GM19397 (cell line): ENCODE data around the gene CPNE8.
A peak's percentile ranks its signal among the peaks of the same experiment; 100 is the strongest.

Experiments
- ATAC-seq: cut with Tn5 transposase; IDR thresholded peaks from one replicate; pipeline ENCODE4 v1.9.1; 2021; ENCODE audit warnings: mild to moderate bottlenecking, moderate library complexity; ENCODE audit not compliant: unreplicated experiment

Gene CPNE8

DNA sequence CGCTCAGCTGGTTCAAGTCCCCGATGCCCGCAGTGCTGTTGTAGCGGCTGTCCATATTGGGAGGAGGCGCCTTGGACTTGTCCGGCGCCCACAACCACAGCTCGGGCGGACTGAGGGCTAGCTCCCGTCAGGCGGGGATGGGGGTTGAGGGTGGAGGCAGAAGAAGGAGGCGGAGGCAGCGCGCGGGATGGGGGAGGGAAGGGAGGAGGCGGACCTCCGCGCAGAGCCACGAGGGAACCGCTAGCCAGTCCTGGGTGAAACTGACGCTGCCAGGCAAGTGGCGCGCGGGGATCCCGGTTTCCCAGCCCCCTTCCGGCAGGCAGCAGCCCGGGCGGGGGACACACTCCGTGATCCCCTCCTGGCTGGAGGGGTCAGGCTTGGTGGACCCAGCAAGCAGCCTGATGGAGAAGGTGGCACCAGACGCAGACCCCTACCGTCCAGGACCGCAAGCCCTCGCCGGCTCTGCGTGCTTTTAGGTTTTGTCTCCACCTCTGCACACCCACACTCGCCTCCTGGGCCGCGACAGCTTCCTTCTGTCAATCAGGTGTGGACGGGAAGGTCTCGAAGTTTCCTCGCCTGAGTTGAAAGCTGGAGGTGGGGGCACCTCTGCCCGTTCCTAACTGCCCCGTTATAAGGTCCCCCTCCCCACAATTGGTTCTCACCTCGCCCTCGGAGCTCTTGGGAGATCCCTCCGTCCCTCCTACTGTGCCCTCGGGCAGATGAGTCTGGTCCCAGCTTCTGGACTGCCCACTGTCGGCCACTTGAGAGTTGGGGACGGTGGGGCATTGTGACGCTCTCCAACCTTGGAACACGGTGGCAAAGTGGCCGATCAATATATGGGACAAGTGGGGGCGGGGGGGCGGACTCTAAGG lies at the start of gene CPNE8:
Gene CPNE8, minus strand, starts transcription at position 112 of the 872 bp plus-strand sequence. Its CDS starts 57 bp downstream, at position 55.
- peak; percentile 62 for ATAC-seq

DNA sequence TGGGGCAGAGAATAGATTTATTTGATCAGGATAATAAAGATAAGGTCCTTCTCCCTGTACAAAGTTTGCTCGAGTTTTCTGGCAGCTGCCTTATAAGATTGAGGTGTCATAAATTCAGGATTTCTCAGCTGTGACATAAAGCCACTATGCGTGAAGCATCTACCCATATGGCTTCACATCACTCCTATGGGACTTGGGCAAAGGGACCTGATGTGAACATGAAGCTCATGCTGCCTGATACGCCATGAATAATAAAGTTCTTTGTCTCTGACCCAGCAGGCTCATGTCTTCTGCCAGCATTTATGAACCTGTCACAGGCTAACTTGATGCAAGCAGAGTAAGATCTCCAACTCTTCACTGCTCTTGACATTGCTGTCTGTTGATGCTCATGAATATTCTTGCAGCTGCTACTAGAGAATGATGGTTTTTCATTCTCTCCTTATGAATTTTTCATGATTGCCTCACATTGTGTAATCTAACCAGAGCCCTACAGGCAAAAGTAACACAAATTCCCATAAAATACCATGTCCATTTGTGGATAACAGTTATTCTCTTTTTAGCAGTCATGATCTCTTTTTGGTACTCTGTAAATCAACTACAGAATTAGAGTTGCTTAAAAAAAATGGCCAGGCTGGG lies 49.0 kb upstream of the CPNE8 start:
- ATAC-seq = no peak

DNA sequence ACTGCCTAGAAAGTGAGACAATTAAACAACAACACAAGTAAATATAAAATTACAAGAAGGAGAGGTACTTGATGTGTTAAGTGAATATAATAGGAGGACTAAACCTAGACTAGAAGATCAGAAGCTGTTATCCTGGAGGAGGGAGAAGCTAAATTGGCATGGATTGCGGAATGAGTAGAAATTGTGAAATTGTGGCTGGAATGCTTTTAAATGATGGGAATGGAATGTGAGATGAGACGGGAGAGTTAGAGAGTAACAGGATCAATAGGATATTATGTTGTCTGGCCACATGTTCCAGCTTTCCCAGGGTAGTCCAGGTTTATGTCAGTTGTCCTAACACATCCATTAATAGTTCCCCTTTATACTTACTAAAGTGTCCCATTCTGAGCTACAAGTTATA lies 44.0 kb upstream of the CPNE8 start:
- ATAC-seq = no peak

DNA sequence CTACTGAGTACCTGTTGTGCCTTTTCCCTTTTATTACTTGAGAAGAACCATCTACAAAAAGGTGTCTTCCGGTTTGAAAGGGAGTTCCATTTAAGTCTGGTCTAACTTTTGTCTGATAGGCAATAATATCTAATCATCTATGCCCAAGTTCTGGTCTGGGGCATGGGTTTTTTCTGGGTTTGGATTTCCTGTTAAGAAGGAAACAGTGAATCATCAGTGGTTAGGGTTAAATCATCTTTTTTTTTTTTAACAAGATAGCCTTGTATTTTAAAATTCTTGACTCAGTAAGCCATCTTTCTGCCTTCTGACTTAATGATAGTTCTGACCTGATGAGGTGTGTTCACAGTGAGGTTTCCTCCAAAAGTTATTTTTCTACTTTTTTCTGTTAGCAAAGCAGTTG lies 29.3 kb upstream of the CPNE8 start:
- no peak for ATAC-seq

DNA sequence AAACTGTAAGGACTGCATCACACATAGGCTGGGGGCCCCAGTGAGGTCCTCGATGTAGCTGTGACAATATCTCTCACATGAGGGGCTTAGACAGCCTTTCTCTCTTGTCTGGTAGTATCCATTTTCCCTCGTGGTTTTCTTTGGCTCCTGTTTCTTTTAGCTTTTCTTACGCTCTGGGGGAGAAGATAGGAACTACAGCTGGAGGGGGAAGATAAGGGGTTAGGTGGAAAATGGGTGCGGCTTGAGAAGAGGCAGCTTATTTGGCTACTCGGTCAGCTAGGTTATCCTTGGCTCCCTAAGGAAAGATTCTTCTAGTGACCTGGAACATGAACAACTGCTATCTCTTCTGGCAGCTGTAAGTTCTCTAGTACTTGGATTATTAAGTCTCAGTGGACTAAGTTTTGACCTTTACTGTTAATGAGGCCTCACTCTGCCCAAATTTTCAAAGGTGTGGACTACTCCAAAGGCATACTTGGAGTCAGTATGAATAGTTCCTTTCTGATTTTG lies 28.7 kb upstream of the CPNE8 start:
- ATAC-seq = no peak

DNA sequence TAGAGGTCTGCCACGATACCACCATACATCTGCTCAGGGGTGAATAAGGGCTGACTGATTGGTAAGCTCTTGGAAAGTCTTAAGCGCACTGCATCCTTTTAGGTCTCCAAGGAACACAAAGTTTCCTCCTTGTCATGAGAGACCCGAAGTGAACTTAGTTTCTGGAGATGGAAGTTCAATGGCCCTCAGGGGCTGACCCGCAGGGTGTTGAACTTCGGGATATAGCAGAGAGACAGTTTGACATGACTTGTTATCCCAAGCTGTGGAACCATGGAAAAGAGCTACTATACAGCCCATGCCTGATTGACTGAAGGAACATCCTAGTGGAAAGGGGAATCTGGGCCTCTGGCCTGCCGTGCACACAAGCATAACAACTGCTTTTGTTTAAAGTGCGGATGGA lies 26.9 kb upstream of the CPNE8 start:
- no peak for ATAC-seq

DNA sequence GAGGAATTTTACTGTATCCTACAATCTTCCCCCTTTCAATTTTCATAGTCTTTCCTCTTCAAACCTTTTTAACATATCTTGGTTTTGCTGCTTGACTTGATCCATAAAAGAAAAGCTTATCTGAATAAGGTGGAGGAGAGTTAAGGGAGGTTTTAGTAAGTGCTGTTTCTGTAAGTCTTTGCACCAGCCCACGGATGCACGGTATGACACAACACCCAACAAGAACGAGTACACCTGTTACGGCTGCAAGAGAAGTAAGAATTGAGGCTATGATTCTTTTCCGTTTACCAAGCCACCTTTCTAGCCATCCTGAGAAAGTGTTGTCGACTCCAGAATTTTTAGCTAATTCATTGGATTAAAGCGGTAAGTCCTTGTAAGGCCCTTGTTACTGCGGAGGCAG lies 26.1 kb upstream of the CPNE8 start:
- ATAC-seq = no peak

DNA sequence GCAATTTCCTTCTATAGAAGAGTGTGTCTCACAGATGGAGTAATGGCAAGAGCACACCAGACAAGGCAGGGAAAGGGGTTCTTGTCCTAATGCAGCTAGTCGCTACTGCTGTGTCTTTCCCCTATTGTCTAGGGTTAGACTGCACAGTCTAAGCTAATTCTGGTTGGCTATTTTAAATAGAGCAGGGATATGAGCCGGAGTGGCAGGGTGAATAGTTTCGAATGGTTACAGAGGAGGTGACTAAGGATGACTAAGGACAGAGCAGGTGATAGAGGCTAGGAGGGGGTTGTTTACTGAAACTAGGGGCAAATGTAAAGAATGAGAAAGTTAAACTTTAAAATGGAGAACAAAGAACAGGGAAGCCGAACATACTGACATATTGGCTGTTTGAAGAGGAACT lies 25.6 kb upstream of the CPNE8 start:
- no peak for ATAC-seq

DNA sequence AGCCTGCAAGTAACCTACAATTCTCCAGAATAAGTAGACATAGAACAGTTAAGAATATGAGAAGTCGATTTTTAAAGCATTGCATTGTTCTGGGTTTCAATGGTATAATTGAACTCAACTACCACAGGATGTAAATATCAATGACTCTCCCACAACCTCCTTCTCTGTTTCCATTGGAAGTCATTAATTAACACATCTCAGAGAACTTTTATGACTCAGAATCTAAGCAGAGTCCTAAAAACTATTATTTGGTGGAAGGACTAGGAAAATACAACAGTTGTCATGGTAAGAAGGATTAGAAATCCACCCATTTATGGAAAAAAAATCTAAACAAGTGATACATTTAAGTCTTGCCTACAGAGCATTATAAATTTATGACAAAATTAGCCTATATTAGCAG lies 21.1 kb upstream of the CPNE8 start:
- ATAC-seq = no peak

DNA sequence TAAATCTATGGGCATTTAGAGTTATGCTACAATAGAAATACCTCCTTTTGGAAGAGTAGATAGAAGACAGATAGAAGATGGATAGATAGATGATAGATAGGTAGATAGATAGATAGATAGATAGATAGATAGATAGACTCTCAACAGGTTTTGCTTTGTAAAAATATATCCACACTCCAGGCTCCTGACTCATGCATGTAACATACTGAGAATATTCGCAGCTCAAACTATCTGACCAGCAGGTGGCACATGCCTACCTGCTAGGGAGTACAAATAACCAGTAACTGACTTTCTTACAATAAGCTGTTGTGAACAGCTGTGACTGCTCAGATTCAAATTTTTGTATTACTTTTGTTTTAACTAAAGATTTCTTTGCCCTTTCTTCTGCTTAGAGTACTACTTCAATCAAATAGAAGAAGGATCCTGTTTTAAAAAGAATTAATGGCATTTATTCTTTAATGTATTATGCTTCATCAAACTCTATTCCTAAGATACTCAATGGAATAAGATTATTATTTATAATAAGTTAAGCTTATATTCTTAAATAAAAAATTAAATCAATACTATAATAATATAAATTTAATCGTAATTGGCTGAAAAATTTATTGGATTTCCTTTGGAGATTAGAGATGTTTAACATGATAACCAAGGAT lies 15.8 kb upstream of the CPNE8 start:
- ATAC-seq = peak; percentile 99

DNA sequence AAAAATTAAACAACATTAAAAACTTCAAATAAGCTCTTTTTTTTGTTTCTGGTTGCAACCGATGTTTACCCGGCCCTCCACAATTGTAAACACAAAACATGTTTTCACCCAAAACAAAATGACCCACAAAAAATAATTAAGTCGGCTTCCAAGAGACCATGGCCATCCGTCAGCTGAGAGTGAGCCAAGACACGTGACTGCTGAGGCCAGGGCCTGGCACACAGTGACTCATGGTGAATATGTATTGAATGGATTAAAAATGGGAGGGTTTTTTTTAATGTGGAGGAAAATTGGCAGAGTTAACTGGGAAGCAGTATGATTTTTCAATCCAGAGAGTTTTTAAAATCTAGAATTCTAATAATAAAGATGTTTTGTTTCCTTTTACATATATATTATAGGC lies 13.8 kb upstream of the CPNE8 start:
- ATAC-seq = no peak

DNA sequence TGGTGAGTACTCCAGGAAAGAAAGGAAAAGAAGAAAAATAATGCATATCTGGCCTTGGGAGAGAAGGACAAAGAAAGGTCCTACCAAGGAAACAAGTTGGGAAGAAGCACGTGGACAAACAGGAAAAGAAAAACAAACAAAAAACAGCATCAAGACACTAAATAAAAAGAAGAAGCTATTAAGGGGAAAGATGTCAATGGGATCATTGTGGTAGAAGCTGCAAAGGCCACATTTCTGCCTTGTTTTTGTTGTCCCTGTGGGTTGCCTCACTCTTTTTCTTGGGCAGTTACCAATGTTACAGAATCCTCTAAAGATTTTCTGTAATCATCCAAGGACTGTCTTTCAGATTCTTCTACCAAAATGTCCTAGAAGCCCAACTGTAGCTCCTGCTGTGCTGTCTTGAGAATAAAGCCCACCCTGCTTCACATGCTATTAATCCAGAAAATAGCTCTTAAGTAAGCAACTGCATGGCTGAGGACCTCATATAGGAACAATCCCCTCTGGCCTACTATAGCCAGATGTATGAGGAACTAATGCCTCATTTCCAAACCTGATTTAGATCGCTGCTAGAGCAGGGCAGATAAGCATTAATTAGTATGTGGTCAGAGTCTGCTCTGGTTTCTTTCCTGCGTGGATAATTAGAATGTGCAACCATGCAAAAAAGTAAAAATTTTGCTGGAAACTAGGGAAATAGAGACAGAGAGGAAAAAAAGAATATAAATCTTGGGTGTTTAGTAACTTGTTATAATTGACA lies 10.2 kb upstream of the CPNE8 start:
- ATAC-seq = no peak

DNA sequence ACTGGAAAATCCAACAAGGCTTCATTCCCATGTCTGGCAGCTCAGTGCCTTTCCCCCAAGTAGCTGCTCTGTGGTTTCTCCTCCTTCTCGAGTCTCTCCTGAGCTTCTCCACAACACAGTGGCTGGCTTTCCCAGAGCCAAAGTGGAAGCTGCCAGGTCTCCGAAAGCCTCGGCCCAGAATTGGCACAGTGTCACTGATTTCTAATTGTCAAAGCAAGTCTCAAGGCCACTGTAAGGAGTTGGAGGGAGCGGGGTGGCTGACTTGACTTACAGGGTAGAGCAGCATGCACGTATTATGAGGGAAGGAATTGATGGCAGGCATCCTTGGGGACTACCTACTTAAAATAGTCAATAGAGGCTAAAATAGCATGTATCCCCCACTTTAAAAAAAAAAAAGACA lies 6.7 kb upstream of the CPNE8 start:
- no peak for ATAC-seq

DNA sequence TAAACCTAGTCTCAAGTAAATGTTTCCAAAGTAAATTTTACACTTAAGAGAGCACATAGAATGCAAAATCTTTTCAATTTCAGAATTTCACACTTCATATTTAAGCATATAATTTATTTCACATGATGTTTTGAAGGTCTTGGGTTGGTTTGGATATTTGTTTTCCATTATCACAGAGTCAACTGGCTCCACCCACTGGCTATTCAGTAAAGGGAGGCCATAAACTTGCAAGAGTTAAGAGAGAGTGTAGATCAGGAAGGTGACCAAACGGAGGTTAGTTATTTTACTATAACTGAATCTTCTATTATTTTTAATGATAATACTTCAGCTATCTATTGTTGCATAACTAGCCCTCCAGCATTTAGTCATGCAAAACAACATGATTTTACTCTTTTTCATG lies 6.2 kb upstream of the CPNE8 start:
- no peak for ATAC-seq

DNA sequence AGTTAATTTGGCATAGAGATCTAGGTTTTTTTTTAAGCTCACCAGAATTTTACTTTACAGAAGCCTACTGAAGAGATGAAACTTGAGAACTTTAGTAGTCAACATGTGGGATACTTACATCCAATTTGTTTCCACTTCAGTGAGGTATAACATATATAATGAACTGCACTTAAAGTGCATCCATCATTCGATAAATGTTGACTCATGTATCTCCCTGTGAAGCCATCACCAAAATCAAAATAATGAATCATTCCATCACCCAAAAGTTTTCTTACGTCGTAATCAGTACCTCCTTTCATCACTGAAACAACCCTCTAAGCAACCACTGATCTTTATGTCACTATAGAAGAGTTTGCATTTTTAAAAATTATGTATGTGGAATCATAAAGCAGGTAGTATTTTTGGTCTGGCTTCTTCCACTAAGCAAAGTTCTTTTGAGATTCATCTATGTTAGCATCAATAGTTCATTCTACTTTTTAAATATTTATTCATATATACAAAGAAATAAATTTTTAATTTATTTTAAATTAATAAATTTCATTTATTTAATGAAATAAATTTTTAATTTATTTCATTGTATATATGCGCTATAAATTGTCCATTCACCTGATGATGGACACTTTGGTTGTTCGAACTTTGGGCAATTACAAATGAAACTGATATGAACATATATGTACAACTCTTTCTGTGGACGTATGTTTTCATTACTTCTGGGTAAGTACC lies 2.0 kb upstream of the CPNE8 start:
- no peak for ATAC-seq

DNA sequence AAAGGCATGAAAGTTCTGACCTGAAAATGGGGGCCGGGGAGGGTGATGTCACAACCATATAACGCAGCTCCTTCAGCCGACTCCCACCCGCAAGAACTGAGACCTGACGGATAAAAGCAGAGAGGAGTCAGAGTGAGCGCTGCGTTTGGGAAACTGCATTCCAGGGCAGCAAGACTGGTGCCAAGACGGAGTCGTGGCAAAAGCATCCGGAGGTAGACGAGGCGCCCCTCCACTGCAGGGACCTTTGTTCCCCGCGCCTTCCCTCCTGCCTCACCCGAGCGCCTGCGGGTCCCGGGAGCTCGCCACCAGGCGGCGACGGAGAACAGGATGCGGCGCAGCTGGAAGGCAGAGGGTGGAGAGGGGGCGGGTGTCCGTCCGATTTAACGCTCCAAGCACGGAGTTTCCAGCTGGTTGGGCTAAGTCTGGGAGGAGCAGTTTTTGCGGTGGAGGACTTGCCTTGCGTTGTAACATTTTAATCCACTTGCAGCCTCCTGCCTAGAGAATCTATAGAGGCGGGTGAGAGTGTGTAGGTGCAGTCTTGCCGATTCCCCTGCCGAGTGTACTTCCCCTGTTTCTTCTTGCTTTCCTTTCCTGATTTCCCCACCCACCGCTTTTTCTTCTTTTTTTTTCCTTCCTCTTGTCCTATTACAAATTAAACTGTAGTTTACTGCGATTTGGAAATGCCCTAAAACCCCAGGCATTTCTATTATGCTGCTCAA lies 1.2 kb upstream of the CPNE8 start:
- ATAC-seq = peak; percentile 60

DNA sequence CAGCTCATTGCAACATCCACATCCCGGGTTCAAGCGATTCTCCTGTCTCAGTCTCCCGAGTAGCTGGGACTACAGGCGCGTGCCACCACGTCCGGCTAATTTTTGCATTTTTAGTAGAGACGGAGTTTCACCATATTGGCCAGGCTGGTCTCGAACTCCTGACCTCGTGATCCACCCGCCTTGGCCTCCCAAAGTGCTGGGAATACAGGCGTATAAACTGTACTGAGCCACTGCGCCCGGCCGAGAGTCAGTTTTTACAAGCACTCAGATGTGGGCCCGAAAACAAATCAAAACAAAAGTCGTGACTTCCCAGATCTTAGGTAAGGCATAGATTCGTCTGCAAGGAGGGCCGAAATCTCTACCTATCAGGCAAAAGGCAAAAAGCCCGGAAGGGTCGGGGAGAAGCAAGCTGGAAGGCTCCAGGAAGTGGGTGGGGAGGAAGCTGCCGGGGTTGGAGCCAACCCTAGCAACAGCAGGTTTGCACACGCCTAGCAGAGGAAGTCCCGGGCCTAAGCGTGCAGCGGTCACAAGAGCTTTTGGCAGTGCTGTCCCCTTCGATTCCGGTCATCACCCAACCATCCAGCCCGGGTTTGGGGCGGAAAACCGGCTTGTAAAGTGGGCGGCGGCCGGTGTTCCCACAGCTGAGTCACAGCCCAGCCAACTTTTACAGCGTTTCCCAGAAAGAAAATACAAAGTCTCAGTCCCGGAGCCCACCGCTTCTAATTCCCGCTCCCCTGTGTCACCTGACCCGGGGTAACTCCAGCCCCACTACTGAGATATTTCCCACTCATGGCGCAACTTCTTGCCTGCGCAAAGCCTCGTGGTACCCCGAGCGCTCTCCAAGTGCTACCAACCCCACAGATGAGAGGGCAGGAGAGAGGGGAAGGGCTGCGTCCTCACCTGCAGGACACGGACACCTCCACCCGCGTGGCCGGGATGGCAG lies 583 bp downstream of the CPNE8 start:
- ATAC-seq = peak; percentile 56

DNA sequence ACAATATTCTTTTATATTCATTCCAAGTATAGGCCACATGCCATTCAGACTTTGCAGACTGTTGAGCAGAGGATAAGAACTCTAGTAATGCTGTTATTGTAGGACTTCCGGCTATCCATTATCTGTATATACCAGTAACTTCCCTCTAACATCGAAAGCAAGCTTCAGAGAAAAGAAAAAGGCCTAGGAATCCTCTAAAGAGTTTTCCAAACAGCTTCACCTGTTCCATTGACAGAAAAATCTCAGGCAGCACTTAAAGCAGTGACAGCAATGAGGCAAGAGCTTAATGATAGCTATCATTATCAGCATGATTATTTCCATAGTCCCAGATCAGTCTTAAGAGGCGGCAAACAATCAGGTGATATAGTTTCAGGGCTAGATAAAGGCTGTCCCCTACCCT lies 1.8 kb downstream of the CPNE8 start:
- ATAC-seq = no peak
